HUES64 (cell line): ENCODE measurements around the gene CCDC74A.
"Not testable (repeated sequence)": the region's sequence is repeated elsewhere in the genome, so short reads cannot be mapped to it uniquely, and the experiment has no call there.

Experiments used
- H3K27ac ChIP-seq: 2 replicates; pipeline ENCODE4 v1.7.0; 2013; ENCODE audit warnings: low read depth, low read length, inconsistent platforms
- H3K27me3 ChIP-seq: 2 replicates; pipeline ENCODE4 v1.6.1; 2013; ENCODE audit warnings: mild to moderate bottlenecking, low read length; ENCODE audit not compliant: insufficient read depth
- H3K36me3 ChIP-seq: 2 replicates; pipeline ENCODE4 v1.6.1; 2013; ENCODE audit warnings: mild to moderate bottlenecking, low read length; ENCODE audit not compliant: insufficient read depth
- H3K4me1 ChIP-seq: 2 replicates; pipeline ENCODE4 v1.6.1; 2013; ENCODE audit warnings: mild to moderate bottlenecking, low read length, moderate library complexity; ENCODE audit not compliant: insufficient read depth
- H3K4me3 ChIP-seq: 2 replicates; pipeline ENCODE4 v1.5.1; 2013; ENCODE audit warnings: mild to moderate bottlenecking, low read length, moderate library complexity
- H3K9ac ChIP-seq: 2 replicates; pipeline ENCODE4 v1.6.1; 2013; ENCODE audit warnings: mild to moderate bottlenecking, low read depth, low read length
- H3K9me3 ChIP-seq: 2 replicates; pipeline ENCODE4 v1.6.1; 2013; ENCODE audit warnings: low read depth, low read length; ENCODE audit not compliant: insufficient read depth
- WGBS: fragments of 150-250, 120-280 bp; methylation state at CpG from one replicate; pipeline ENCODE4 v1.1.7; 2013; ENCODE audit warnings: missing lambda C conversion rate; 5-methylcytosine and 5-hydroxymethylcytosine counted together

CCDC74A gene

DNA sequence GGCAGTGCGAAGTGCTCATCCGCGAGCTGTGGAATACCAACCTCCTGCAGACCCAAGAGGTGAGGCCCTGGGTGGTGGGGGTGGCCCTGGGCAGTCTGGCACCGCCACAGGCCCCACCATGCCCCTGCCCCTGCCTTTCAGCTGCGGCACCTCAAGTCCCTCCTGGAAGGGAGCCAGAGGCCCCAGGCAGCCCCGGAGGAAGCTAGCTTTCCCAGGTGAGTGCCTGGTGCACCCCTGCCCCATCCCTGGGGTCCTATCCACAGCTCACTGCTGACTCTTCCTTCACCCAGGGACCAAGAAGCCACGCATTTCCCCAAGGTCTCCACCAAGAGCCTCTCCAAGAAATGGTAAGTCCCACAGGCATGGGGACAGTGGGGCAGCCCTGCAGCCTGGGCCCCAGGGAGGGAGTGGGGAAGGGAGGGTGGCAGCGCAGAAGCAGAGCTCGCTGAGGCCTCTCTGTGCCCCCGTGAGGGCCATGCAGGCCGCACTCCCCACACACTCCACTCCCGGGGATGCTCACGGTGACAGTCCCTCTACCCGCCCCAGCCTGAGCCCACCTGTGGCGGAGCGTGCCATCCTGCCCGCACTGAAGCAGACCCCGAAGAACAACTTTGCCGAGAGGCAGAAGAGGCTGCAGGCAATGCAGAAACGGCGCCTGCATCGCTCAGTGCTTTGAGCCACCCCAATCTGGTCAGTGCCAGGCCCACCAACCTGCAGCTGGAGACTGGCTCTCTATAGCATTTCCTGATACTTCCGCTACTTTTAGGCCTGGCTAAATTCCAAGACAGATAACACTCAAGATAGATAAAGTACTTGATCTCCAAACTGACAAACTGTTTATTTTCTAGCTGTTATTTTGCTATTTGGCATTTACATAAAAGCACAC, 5.3 kb downstream of the CCDC74A start:
- WGBS = 93% methylated on average over 19 of the region's 23 CpGs
- not testable (repeated sequence) for H3K36me3 ChIP-seq, H3K9me3 ChIP-seq, H3K27ac ChIP-seq, H3K4me3 ChIP-seq, H3K4me1 ChIP-seq, H3K27me3 ChIP-seq, H3K9ac ChIP-seq

DNA sequence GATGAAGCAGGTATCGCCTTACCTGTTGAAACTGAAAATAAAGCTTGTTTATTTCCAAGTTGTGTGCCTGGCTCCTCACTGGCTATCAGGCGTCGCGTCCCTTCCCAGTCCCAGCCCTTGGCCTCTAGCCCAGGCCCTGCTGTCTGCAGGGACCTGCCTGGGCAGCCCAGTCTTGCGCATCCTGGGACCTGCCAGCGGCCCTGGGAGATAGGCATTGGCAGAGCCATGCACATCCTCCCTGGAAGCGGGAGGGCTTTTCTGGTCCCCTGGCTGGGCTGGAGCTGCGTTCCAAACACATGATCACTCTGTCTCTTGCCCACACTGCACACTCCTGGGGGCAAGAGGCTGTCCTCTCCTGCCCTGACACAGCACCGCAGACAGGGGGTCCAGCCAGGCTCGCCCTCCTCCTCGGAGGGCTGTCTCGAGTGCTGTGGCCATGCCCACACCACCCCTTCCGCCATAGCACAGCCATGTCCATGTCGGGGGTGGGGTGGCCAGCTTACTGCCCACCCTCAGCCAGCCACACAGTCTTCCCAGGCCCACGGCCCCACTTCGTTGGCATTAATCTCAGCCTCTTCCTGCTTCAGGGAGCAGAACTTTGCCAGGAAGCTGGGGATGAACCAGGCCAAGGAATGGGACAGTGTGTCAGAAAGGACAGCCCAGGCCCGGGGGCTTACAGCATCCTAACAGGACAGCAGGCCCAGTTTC, 6.1 kb downstream of the CCDC74A start:
- H3K9ac ChIP-seq, H3K27me3 ChIP-seq, H3K36me3 ChIP-seq, H3K9me3 ChIP-seq, H3K27ac ChIP-seq, H3K4me3 ChIP-seq, H3K4me1 ChIP-seq: not testable (repeated sequence)
- 97% methylated on average over 16 of the region's 17 CpGs for WGBS

DNA sequence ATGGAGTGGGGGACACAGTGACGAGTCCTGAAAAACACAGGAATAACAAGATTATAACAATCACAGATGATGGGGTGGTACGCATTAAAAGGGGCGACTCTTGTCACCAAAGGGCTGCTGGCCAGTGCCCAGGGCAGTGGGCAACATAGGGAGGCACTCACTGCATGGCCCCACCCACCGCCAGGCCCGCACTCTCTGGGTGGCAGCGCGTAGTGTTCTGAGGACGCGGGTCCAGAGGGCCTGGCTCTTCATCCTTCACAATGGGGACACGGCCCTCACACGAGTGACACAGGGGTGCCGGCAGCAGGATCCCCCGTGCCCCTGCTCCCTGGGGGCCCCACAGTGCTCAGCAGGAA, 6.6 kb downstream of the CCDC74A start:
- H3K27me3 ChIP-seq, H3K9ac ChIP-seq, H3K4me3 ChIP-seq, H3K4me1 ChIP-seq, H3K27ac ChIP-seq, H3K9me3 ChIP-seq, H3K36me3 ChIP-seq: not testable (repeated sequence)
- WGBS = 90% methylated on average over 7 of the region's 13 CpGs

DNA sequence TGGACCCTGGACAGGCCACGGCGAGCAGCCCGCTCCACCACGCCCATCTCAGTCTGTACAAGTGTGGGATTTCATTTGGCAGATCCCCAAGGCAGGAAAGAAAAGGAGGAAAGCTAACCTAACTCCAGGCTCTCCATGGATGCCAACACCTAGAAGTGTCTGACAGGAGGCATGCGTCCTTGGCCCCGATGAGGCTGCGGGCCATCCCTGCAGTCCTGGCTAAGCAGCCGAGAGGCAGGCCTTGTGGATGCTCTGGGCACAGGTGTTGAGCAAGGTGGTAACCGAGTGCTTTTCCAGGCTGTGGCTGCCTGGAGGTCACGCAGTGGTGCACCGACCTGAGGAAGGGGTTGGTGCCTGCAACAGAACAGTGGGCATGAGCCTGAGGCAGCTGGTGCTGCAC, 7.3 kb downstream of the CCDC74A start:
- H3K4me1 ChIP-seq, H3K27ac ChIP-seq: not testable (repeated sequence)
- 96% methylated on average over 11 of the region's 11 CpGs for WGBS

DNA sequence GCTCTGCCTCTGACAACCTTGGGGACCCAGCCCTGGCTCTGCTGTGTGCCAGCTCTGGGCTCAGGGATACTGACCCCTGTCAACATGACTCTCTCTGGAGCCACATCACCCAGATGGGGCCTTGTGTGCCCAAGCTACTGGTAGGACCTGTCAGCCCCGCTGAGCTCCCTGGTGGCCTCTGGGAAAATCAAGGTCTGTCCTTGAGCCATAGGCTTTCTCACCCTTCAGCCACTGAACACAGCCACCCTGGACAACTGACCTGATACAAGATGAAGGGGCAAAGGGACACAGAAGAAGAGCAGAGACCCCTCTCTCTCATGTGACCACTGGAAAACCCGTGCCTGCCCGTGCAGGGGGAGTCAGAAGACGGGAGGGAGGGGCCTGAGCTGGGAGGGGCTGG, 7.8 kb downstream of the CCDC74A start:
- Histone ChIP-seq H3K9ac (no peak overlapping the region), H3K9me3 (no peaks in the 10 kb centered on the region), H3K27ac (no peak overlapping the region), H3K4me1 (no peaks in the 10 kb centered on the region), H3K27me3 (no peaks in the 10 kb centered on the region), H3K4me3 (no peak overlapping the region), H3K36me3 (no peaks in the 10 kb centered on the region)
- 69% methylated on average over 4 of the region's 4 CpGs for WGBS

More for the DNA sequence above, 7.3 kb downstream of the CCDC74A start:
- not testable (repeated sequence) for H3K36me3 ChIP-seq, H3K27me3 ChIP-seq, H3K9ac ChIP-seq, H3K4me3 ChIP-seq, H3K9me3 ChIP-seq

DNA sequence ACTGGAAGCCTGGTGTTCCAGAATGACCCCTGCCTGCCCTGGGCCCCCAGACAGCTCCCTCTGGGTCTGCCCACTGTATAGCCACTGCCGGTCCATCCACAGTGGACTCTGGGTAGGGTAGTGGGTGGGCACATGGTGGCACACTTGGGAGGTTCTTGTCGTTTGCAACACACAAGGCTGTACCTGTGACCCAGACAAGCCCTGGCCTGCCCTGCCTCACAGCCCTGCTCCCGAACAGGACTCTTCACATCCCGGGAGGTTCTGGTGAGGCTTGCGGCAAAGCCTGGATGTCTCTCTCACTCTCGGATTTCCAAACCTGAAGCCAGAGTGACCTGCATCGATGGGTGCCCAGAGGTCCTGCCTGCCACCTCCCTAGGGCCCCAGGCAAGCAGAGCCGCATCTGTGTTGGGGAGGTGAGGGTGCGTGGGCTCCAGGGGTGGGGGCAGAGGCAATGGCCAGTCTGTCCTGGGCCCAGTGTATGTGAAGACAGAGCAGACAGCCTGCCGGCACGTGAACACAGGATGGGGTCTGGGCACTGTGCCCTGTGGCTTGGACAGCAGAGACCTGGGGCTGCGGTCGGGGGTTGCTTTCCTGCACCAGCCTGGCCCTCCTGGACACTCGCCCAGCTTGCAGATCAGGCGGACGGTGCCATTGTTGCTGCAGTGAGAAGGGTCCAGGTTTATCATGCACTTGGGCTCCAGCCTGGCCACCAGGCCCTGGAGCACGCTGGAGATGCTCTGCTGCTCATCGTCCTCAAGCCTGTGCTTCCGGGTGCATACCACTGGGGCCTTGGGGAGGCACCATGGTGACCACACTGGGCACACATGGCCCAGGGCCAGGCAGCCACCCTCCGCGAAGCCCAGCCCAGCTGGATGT, 8.5 kb downstream of the CCDC74A start:
- not testable (repeated sequence) for H3K4me1 ChIP-seq, H3K36me3 ChIP-seq, H3K9ac ChIP-seq, H3K4me3 ChIP-seq, H3K27me3 ChIP-seq, H3K9me3 ChIP-seq, H3K27ac ChIP-seq
- 96% methylated on average over 20 of the region's 21 CpGs for WGBS

DNA sequence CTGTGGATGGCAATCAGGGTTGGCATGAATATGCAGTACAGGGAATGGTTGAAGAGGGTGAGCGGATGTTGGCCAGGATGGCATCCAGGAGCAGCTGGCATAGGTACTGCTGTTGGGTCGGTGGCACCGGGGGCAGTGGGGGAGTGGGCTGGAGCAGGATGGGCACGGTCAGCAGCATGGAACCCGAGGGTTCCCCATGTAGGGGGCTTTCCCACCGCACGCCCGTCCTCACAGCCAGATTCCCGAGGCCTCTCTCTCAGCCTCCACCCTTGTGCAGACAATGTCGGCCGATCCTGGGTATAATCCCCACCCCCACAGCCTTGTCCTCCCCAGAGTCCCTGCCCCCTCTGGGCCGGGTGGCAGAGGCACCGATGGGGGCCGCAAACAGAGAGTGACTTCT, 9.2 kb downstream of the CCDC74A start:
- not testable (repeated sequence) for H3K9me3 ChIP-seq, H3K27me3 ChIP-seq, H3K36me3 ChIP-seq, H3K27ac ChIP-seq, H3K4me3 ChIP-seq, H3K4me1 ChIP-seq, H3K9ac ChIP-seq
- WGBS = 95% methylated on average over 14 of the region's 14 CpGs

DNA sequence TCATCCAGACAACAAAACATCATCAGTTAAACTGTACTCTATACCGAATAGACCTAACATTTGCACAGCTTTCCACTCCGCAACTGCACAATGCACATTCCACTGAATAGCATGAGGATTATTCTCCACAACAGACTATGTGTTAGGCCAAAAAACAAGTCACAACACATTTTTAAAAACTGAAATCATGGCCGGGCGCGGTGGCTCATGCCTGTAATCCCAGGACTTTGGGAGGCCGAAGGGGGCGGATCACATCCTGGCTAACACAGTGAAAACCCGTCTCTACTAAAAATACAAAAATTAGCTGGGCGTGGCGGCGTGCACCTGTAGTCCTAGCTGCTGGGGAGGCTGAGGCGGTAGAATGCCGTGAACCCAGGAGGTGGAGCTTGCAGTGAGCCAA, 11.2 kb downstream of the CCDC74A start:
- 91% methylated on average over 13 of the region's 13 CpGs for WGBS
- H3K4me3 ChIP-seq, H3K27me3 ChIP-seq, H3K36me3 ChIP-seq, H3K9me3 ChIP-seq, H3K4me1 ChIP-seq, H3K9ac ChIP-seq, H3K27ac ChIP-seq: not testable (repeated sequence)

DNA sequence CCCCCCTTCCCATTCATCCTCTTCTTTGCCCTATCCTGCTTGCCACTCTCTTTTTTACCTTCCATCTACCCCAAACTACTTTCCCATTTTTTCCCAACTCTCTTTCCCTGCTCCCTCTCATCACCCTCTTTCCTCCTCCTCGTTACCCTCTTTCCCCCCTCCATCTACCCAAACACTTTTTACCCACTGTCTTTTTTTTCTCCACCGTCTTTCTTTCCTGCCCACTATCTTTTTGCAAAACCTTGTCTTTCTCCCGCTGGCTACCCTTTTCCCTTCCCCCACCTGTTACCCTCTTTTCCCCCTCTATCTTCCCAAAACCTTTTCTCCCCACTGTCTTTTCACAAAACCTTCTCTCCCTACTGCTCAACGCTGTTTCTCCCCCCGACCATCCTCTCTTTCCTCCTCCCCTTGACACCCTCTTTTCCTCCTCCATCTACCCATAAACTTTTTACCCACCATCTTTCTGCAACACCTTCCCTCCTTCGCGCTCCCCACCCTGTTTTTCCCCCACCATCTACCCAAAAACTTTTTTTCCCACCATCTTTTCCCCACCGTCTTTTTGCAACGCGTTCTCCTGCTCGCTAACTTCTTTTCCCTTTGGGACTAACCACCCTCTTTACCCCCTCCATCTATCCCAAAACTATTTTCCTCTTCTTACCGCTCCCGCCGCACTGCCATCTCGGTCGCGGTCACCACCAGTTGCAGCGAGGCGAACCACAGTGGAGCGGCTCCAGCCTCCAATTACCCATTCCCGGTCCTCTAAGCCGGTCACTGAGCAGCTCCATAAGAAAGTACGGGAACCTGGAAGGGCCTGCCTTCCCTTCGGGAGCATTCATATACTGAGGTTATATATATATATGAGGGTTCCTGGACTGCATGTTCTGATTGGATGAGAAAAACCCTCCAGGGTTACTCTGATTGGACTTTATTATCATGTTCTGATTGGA, 15.0 kb downstream of the CCDC74A start:
- no peak overlapping the region for H3K4me3 ChIP-seq
- no peak overlapping the region for H3K9ac ChIP-seq
- H3K27me3 ChIP-seq = no peaks in the 10 kb centered on the region
- H3K36me3 ChIP-seq = no peaks in the 10 kb centered on the region
- H3K27ac ChIP-seq = no peak overlapping the region
- H3K9me3 ChIP-seq = no peaks in the 10 kb centered on the region
- WGBS = 94% methylated on average over 23 of the region's 24 CpGs
- H3K4me1 ChIP-seq = no peaks in the 10 kb centered on the region

DNA sequence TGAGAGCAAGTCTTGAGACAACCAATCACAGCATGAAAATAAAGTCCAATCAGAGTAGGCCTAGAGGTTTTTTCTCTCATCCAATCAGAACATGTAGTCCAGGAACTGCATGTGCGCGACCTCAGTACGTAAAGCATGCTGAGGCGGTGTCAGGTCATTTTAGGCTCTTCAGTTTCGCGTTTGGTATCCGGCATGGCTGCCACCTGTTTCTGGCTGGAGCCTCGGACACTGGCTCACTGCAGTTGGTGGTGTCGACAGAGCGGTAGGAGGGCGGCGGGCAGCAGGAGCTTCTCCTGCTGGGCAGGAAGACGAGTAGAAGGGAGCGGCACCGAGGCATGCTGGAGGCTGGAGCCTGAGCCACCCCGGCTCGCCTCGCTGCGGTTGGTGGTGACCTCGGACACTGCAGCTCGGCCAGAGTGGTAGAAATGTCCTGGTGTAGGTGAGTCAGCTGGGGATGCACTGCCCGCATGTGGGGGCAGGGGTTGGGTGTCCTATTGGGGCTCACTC, 15.8 kb downstream of the CCDC74A start:
- no peaks in the 10 kb centered on the region for H3K36me3 ChIP-seq
- WGBS = 93% methylated on average over 22 of the region's 22 CpGs

More for the DNA sequence above, 15.8 kb downstream of the CCDC74A start:
- Histone ChIP-seq H3K27me3 (no peaks in the 10 kb centered on the region), H3K4me1 (no peaks in the 10 kb centered on the region), H3K9me3 (no peaks in the 10 kb centered on the region), H3K27ac (no peak overlapping the region), H3K4me3 (no peak overlapping the region), H3K9ac (no peak overlapping the region)
